ENCODE data around the gene MSANTD2.

MSANTD2 gene

DNA sequence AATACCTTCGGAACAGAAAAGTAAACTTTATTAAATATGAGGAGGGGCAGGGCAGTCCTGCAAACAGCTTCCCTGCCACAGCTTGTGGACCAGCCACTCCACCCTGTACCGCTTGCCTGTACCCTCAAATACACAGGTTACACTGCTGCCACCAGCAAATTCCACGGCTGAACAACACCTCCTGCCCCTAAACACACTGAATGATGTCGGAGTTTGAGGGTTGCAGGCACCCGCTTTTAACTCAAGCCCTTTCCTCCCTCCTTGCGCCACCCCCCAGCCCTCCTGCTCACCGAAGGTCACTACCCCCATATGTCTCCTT is 52.1 kb downstream of the MSANTD2 start:
- TF ChIP-seq ZFP3 (CRISPR knock-in tag; IDR thresholded peaks at IDR 0.05) (no peak), TSHZ2 (CRISPR knock-in tag; IDR thresholded peaks at IDR 0.05) (no peak), GLIS3 (CRISPR knock-in tag; IDR thresholded peaks at IDR 0.05) (no peak), TOX (CRISPR knock-in tag; IDR thresholded peaks at IDR 0.05; ENCODE audit: borderline replicate concordance) (no peak), TCF4 (CRISPR knock-in tag; IDR thresholded peaks at IDR 0.05; ENCODE audit: borderline replicate concordance) (no peak)
- TF ChIP-seq, protein P1, sequence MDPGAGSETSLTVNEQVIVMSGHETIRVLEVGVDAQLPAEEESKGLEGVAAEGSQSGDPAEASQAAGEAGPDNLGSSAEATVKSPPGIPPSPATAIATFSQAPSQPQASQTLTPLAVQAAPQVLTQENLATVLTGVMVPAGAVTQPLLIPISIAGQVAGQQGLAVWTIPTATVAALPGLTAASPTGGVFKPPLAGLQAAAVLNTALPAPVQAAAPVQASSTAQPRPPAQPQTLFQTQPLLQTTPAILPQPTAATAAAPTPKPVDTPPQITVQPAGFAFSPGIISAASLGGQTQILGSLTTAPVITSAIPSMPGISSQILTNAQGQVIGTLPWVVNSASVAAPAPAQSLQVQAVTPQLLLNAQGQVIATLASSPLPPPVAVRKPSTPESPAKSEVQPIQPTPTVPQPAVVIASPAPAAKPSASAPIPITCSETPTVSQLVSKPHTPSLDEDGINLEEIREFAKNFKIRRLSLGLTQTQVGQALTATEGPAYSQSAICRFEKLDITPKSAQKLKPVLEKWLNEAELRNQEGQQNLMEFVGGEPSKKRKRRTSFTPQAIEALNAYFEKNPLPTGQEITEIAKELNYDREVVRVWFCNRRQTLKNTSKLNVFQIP (CRISPR knock-in tag; IDR thresholded peaks at IDR 0.05; ENCODE audit: borderline replicate concordance, low read depth), result no peak
- ATAC-seq, result no peak

DNA sequence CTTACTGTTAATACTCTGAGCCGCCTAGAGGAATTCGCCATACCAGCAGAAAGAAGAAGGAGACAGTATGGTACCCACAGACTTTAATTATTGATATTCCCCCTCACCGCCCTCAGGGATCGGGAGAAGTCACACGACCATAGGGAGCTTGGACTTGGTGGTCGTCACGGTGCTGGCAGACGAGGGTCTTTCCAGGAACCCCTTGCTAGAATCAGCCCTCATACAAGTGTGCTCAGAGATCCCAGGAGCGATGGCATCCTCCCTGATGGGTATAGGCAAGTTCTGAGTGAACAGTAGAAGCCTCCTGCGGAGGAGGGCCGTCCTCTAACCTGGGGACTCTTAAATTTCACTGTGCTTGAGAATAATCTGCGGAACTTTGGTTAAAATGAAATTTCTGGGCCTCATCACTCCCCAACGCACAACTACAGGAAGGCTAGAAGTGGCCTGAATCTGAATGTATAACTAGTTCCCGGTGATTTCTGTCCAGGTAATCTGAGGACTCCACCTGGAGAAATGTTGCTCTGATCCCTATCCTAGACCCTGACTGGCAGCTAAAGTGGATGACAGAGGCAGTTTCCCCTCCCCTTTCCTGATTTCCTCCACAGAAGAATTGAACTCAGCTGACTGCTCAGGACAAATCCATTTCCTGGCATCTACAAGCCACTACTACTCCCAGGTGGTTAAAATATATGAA is 52.7 kb downstream of the MSANTD2 start:
- no peak for ATAC-seq
- TF ChIP-seq TCF4 (CRISPR knock-in tag; IDR thresholded peaks at IDR 0.05; ENCODE audit: borderline replicate concordance) (no peak), OSR1 (CRISPR knock-in tag; IDR thresholded peaks at IDR 0.05) (no peak)

GRCh38 chr11:124746621-124747243 is 53.5 kb downstream of the MSANTD2 start:
- peak; percentile 33; the same call in 2 of the 3 replicates for ATAC-seq

GRCh38 chr11:124745835-124746620 is 54.2 kb downstream of the MSANTD2 start:
- TF ChIP-seq ZNF565 (CRISPR knock-in tag; conservative IDR thresholded peaks at IDR 0.05; ENCODE audit: low read depth) (no peak), BACH2 (CRISPR knock-in tag; IDR thresholded peaks at IDR 0.05; ENCODE audit: borderline replicate concordance) (no peak)
- no peak for ATAC-seq

More at GRCh38 chr11:124746621-124747243, 53.5 kb downstream of the MSANTD2 start:
- no peak for TF ChIP-seq SNAI2 (CRISPR knock-in tag; IDR thresholded peaks at IDR 0.05)
- TF ChIP-seq, protein P1 (CRISPR knock-in tag; IDR thresholded peaks at IDR 0.05; ENCODE audit: borderline replicate concordance, low read depth), result no peak
- no peak for TF ChIP-seq RARB (CRISPR knock-in tag; IDR thresholded peaks at IDR 0.05)
- TF ChIP-seq GLIS3 (CRISPR knock-in tag; IDR thresholded peaks at IDR 0.05), result no peak
- no peak for TF ChIP-seq ISL1 (CRISPR knock-in tag; IDR thresholded peaks at IDR 0.05)
- no peak for TF ChIP-seq TCF4 (CRISPR knock-in tag; IDR thresholded peaks at IDR 0.05; ENCODE audit: borderline replicate concordance)

DNA sequence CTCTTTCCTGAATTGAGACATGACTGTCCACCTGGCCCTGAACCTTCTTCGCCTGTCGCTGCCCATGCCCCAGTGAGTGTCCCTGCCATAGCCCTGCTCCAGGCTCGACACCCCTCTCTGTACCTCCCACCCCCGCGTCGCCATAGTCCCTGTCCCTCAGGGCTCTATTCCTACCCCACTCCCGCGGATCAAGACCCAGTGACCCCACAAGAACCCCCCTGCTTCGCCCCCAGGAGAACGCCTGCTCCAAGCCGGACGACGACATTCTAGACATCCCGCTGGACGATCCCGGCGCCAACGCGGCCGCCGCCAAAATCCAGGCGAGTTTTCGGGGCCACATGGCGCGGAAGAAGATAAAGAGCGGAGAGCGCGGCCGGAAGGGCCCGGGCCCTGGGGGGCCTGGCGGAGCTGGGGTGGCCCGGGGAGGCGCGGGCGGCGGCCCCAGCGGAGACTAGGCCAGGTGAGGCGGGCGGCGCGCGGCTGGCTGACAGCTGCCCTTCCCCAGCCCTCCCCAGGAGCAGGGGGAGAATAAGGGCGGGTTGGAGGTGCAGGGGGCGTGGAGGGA is 54.9 kb downstream of the MSANTD2 start:
- no peak for ATAC-seq
- TF ChIP-seq CSDC2 (CRISPR knock-in tag; IDR thresholded peaks at IDR 0.05) (no peak), PPARA (CRISPR knock-in tag; IDR thresholded peaks at IDR 0.05; ENCODE audit: borderline replicate concordance) (no peak), TOX (CRISPR knock-in tag; IDR thresholded peaks at IDR 0.05; ENCODE audit: borderline replicate concordance) (no peak), SNAI2 (CRISPR knock-in tag; IDR thresholded peaks at IDR 0.05) (no peak), GLIS3 (CRISPR knock-in tag; IDR thresholded peaks at IDR 0.05) (no peak), ZFP3 (CRISPR knock-in tag; IDR thresholded peaks at IDR 0.05) (no peak), BACH2 (CRISPR knock-in tag; IDR thresholded peaks at IDR 0.05; ENCODE audit: borderline replicate concordance) (no peak), RARB (CRISPR knock-in tag; IDR thresholded peaks at IDR 0.05) (no peak), ZNF8 (CRISPR knock-in tag; IDR thresholded peaks at IDR 0.05) (no peak), ISL1 (CRISPR knock-in tag; IDR thresholded peaks at IDR 0.05) (no peak), ARNTL (CRISPR knock-in tag; IDR thresholded peaks at IDR 0.05; ENCODE audit: borderline replicate concordance, low read depth) (no peak), TSHZ2 (CRISPR knock-in tag; IDR thresholded peaks at IDR 0.05) (no peak), OSR1 (CRISPR knock-in tag; IDR thresholded peaks at IDR 0.05) (no peak)
- TF ChIP-seq, protein P1 (CRISPR knock-in tag; IDR thresholded peaks at IDR 0.05; ENCODE audit: borderline replicate concordance, low read depth), result no peak

All from SK-N-SH treated with all-trans-retinoic acid at 6 μM for 48 hours (cell line).